Left lung (tissue), 10 donors: ENCODE measurements around the gene ZDHHC16. TPM values are rescaled to one million over a fixed set of nuclear protein-coding genes. Genes with fewer than 3 reads are reported as not detected.

Experiments used
- ATAC-seq: fragments of 200-7000 bp; cut with Tn5 transposase; one replicate; pipeline ENCODE4 v1.9.1; 2020; ENCODE audit warnings: moderate library complexity
- DNase-seq, 4 donors: peaks; one replicate each; pipeline ENCODE4 v3.0.0-alpha.2; 2013 to 2020
- H3K27ac ChIP-seq, 2 donors: fragments of 200-600 bp; sonication (generic) in 1 of 2; one replicate each; pipeline versions ENCODE4 v1.5.0 to v1.8.0; 2020 to 2021
- H3K27me3 ChIP-seq, 2 donors: fragments of 200-600 bp; sonication (generic) in 1 of 2; one replicate each; pipeline versions ENCODE4 v1.5.0 to v1.8.0; 2020 to 2021
- H3K36me3 ChIP-seq, 2 donors: fragments of 200-600 bp; sonication (generic) in 1 of 2; one replicate each; pipeline versions ENCODE4 v1.5.0 to v1.8.0; 2020 to 2021
- H3K4me1 ChIP-seq, 2 donors: fragments of 200-600 bp; one replicate each; pipeline ENCODE4 v1.8.0; 2021
- H3K4me3 ChIP-seq, 2 donors: fragments of 200-600 bp; sonication (generic) in 1 of 2; one replicate each; pipeline versions ENCODE4 v1.5.0 to v1.8.0; 2020 to 2021; ENCODE audit warnings: mild to moderate bottlenecking in 1 of 2
- H3K9me3 ChIP-seq, 2 donors: fragments of 200-600 bp; sonication (generic) in 1 of 2; one replicate each; pipeline versions ENCODE4 v1.5.0 to v1.8.0; 2020 to 2021
- intact Hi-C, 2 donors: fragments of 100-400 bp; cut with DNase I; formaldehyde crosslinking; loops; one replicate each; pipeline versions ENCODE4 v1.11.2 to v1.14.2; 2022
- polyA plus RNA-seq, 6 donors: library from polyadenylated mRNA; unstranded; fragments of 120-200 nt; gene quantifications; one replicate each; pipeline ENCODE4 v1.2.1, GENCODE V29; 2013; ENCODE audit not compliant: insufficient read length in 6 of 6
- total RNA-seq, 2 donors: library from RNA; stranded (reverse); fragmentation: NEBNext Ultra II Directional; extraction: Animal tissue kit (Norgen Biotek cat#: 25700); gene quantifications; one replicate each; pipeline ENCODE4 v1.2.1, GENCODE V29; 2021
- TF ChIP-seq, protein P1 (sequence below), 2 donors: fragments of 200-600 bp; sonication (generic) in 1 of 2; IDR thresholded peaks; one replicate each; pipeline versions ENCODE4 v1.5.0 to v1.8.0; 2021; ENCODE audit warnings: antibody characterized with exemption in 2 of 2
- donor health status: DM: no; HTN: yes; CAD: no.
- donor health status: DM: no; HTN: no; CAD: no.

ZDHHC16 gene
- total and polyA plus RNA-seq, 8 donors: 44.8 to 65.2 (median 47.7) TPM

GRCh38 chr10:97434055-97434454, 11.9 kb upstream of the ZDHHC16 start:
- H3K4me3 ChIP-seq: no peak overlapping the region
- peaks cover 0 to 92% of the 10 kb centered on the region in 2 donors for H3K36me3 ChIP-seq
- peaks cover 0 to 9% of the 10 kb centered on the region in 2 donors for H3K4me1 ChIP-seq
- no peak overlapping the region for H3K27ac ChIP-seq
- TF ChIP-seq, protein P1, sequence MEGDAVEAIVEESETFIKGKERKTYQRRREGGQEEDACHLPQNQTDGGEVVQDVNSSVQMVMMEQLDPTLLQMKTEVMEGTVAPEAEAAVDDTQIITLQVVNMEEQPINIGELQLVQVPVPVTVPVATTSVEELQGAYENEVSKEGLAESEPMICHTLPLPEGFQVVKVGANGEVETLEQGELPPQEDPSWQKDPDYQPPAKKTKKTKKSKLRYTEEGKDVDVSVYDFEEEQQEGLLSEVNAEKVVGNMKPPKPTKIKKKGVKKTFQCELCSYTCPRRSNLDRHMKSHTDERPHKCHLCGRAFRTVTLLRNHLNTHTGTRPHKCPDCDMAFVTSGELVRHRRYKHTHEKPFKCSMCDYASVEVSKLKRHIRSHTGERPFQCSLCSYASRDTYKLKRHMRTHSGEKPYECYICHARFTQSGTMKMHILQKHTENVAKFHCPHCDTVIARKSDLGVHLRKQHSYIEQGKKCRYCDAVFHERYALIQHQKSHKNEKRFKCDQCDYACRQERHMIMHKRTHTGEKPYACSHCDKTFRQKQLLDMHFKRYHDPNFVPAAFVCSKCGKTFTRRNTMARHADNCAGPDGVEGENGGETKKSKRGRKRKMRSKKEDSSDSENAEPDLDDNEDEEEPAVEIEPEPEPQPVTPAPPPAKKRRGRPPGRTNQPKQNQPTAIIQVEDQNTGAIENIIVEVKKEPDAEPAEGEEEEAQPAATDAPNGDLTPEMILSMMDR (IDR thresholded peaks at IDR 0.05): no peak
- intact Hi-C loops: no loop called here
- no peaks in the 10 kb centered on the region for H3K9me3 ChIP-seq
- no peak for DNase-seq
- ATAC-seq: no peak
- no peaks in the 10 kb centered on the region for H3K27me3 ChIP-seq

GRCh38 chr10:97434557-97434956, 11.4 kb upstream of the ZDHHC16 start:
- intact Hi-C loops: no loop called here
- peaks cover 0 to 92% of the 10 kb centered on the region in 2 donors for H3K36me3 ChIP-seq
- ATAC-seq: no peak

DNA sequence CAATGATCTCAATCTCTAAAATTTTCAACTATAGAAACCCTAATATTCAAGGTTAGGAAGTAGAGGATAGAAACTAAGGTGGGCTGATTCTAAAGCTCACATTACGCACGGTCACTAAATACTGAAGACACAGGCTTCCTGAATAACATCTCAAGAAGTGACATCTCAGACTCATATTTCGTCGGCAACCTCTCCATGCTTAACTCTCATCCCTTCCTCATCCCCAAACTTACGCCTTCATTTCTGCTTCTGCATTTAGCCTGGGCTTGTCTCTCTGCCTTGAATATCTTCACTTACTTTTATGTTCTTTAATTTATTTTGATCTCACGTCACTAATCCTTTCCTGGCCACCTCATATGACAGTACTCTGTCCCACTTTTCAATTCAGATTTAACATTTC, 10.8 kb upstream of the ZDHHC16 start:
- no peak overlapping the region for H3K27ac ChIP-seq
- ATAC-seq: no peak
- H3K27me3 ChIP-seq: no peaks in the 10 kb centered on the region
- H3K9me3 ChIP-seq: no peaks in the 10 kb centered on the region
- no peak overlapping the region for H3K4me3 ChIP-seq
- TF ChIP-seq, protein P1 (IDR thresholded peaks at IDR 0.05): no peak
- H3K36me3 ChIP-seq: peaks cover 0 to 92% of the 10 kb centered on the region in 2 donors
- intact Hi-C loops: no loop called here
- DNase-seq: no peak
- H3K4me1 ChIP-seq: no peaks in the 10 kb centered on the region

More at GRCh38 chr10:97434557-97434956, 11.4 kb upstream of the ZDHHC16 start:
- no peaks in the 10 kb centered on the region for H3K9me3 ChIP-seq
- no peaks in the 10 kb centered on the region for H3K27me3 ChIP-seq
- no peak overlapping the region for H3K4me3 ChIP-seq
- TF ChIP-seq, protein P1 (IDR thresholded peaks at IDR 0.05): no peak
- H3K4me1 ChIP-seq: peaks cover 0 to 5% of the 10 kb centered on the region in 2 donors
- DNase-seq: no peak
- H3K27ac ChIP-seq: no peak overlapping the region

DNA sequence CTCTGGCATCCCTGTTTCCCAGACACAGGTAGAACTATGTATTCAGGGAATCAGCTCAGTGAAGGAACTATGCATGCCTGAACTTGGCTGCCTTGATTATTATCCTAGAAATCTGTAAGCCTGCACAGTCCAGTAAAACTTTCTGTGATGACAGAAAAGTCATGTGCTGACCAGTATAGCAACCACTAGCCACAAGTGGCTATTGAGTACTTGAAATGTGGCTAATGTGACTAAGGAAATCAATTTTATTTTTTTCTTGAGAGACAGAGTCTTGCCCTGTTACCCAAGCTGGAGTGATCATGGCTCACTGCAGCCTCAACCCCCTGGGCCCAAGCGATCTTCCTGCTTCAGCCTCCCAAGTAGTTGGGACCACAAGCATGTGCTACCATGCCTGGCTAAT, 3.7 kb upstream of the ZDHHC16 start:
- no peak overlapping the region for H3K4me3 ChIP-seq
- TF ChIP-seq, protein P1 (IDR thresholded peaks at IDR 0.05): no peak
- H3K36me3 ChIP-seq: peaks cover 0 to 58% of the 10 kb centered on the region in 2 donors
- no peaks in the 10 kb centered on the region for H3K27me3 ChIP-seq
- DNase-seq (no peak), ATAC-seq (no peak)
- no peak overlapping the region for H3K27ac ChIP-seq
- intact Hi-C loops: no loop called here
- no peaks in the 10 kb centered on the region for H3K9me3 ChIP-seq
- H3K4me1 ChIP-seq: peaks cover 6 to 24% of the 10 kb centered on the region in 2 donors

- Histone ChIP-seq H3K36me3 (peaks cover 0 to 39% of the 10 kb centered on the region in 2 donors), H3K27me3 (no peaks in the 10 kb centered on the region), H3K4me1 (peaks cover 12 to 42% of the 10 kb centered on the region in 2 donors), H3K4me3 (no peak overlapping the region), H3K27ac (no peak overlapping the region), H3K9me3 (no peaks in the 10 kb centered on the region)
- TF ChIP-seq, protein P1 (IDR thresholded peaks at IDR 0.05): no peak
- intact Hi-C loops: no loop called here
- DNase-seq (no peak), ATAC-seq (no peak)
Observed at GRCh38 chr10:97444212-97444611, 1.8 kb upstream of the ZDHHC16 start.
